GM19372 (cell line): ENCODE results near the gene FZD7.

ENCODE experiments used
- ATAC-seq: cut with Tn5 transposase; IDR thresholded peaks from one replicate; pipeline ENCODE4 v1.9.1; 2021; ENCODE audit warnings: mild to moderate bottlenecking, low read depth, moderate library complexity; ENCODE audit not compliant: unreplicated experiment

FZD7 gene

DNA sequence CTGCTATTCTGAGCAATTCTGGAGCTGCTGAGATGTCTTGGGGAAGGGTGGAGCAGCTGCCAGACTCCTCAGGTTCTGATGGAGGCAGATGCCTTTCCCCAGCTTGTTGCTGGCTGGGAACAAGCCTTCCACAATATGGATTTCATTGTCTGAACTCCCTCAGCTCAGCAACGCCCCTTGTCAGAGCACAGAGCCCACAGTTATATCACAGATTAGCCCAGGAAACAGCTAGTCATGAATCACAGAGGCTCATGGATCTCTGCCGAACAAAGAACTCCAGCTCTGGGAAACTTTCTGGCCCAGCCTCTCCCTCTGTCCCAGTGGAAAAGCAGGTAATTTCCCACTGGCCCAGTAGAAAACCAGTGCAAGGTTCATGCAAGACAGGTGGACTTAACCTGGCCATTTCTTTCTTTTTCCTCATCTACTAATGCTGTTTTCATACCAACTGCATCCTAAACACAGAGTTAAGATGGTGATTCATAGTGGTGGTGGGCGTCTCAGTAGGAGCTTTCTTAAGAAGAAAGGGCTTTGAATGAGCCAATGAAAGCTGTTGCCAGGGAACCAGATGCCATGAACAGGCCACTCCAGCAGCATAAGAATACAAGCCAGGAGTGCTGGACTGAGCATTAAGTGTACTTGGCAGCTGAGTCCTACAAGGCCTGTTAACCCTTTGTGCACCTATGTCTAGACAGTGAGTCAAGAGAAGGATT lies 30.7 kb downstream of the FZD7 start:
- no peak for ATAC-seq

DNA sequence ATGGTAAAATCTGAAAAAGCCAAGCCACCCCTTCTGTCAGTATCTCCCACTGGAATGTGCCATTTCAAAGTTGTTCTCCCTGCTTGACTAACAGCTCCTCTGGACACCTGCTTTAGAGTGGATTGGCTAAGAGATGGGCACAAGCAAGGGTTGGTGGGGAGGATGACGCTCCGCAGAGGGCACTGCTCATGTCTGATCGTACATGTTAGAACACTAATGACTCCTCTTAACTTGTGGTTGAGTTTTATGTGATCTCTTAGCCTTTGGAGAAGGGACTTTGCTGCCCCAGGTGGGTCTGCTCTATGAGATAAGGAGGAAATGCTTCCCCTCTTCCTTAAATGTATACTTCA lies 31.2 kb downstream of the FZD7 start:
- ATAC-seq = no peak

GRCh38 chr2:202065876-202066275 lies 32.2 kb downstream of the FZD7 start:
- no peak for ATAC-seq

GRCh38 chr2:202066875-202067274 lies 33.2 kb downstream of the FZD7 start:
- ATAC-seq = no peak

GRCh38 chr2:202067589-202067988 lies 33.9 kb downstream of the FZD7 start:
- no peak for ATAC-seq

- no peak for ATAC-seq
Measured at GRCh38 chr2:202069170-202070067, 35.8 kb downstream of the FZD7 start.

- ATAC-seq = no peak
Measured at GRCh38 chr2:202071107-202071506, 37.5 kb downstream of the FZD7 start.

GRCh38 chr2:202072226-202072625 lies 38.6 kb downstream of the FZD7 start:
- ATAC-seq = no peak

DNA sequence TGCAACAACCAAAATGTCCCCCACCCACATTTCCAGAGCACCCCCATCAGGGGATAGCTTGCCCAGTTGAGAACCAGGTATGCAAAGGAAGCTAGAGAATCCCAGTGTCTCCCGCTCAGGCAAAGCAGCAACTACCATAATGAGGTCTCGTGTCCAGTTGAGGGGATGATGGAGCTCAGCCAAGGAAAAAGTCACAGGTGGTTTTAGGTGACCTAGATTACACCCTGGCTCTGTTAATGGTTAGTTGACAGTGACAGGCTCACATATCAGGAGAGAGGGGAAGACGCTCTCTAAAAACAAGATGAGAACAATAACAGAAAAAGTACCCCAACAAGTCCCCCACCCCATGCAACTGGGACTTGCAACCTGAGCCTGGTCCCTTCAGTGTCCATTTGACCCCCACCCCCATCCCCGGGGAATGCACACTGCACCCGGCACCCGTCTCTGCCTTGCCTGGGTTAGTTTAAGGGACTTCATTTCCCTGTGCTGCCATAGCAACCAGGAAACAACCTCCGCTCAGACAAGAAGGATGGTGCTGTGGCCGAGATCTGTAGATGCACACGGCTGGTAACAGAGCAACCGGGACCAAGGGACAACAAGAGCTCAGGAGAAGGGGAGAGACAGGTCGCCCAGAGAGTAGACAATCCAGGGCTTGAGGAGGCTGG lies 39.2 kb downstream of the FZD7 start, which contains the start of gene KIAA2012:
TSS of gene KIAA2012 (plus strand) at position 519 of the 665 bp plus-strand sequence. CDS start 373 bp downstream, outside the sequence.
- no peak for ATAC-seq

- no peak for ATAC-seq
Measured at GRCh38 chr2:202074324-202074723, 40.7 kb downstream of the FZD7 start.

- ATAC-seq = no peak
Measured at GRCh38 chr2:202079310-202079709, 45.7 kb downstream of the FZD7 start.

GRCh38 chr2:202084265-202084664 lies 50.6 kb downstream of the FZD7 start:
- ATAC-seq = no peak
